GM18502 (cell line): Measurements from ENCODE around the gene CREB5.

ENCODE experiments used
- ATAC-seq: cut with Tn5 transposase; IDR thresholded peaks from one replicate; pipeline ENCODE4 v1.9.1; 2021; ENCODE audit warnings: mild to moderate bottlenecking; ENCODE audit not compliant: unreplicated experiment, poor library complexity

The CREB5 gene

GRCh38 chr7:28433039-28433438 lies 20.7 kb downstream of the CREB5 start:
- ATAC-seq: no peak

- ATAC-seq: no peak
Measured at GRCh38 chr7:28433699-28434219, 21.4 kb downstream of the CREB5 start.

GRCh38 chr7:28434510-28434909 lies 22.2 kb downstream of the CREB5 start:
- no peak for ATAC-seq

GRCh38 chr7:28435152-28435551 lies 22.8 kb downstream of the CREB5 start:
- no peak for ATAC-seq

- no peak for ATAC-seq
Measured at GRCh38 chr7:28435732-28436378, 23.5 kb downstream of the CREB5 start.

- ATAC-seq: no peak
Measured at GRCh38 chr7:28440055-28440601, 27.8 kb downstream of the CREB5 start.

GRCh38 chr7:28442540-28443420 lies 30.5 kb downstream of the CREB5 start:
- no peak for ATAC-seq

GRCh38 chr7:28446131-28446530 lies 33.8 kb downstream of the CREB5 start:
- ATAC-seq: no peak

- no peak for ATAC-seq
Measured at GRCh38 chr7:28447071-28447470, 34.8 kb downstream of the CREB5 start.

- no peak for ATAC-seq
Measured at GRCh38 chr7:28448708-28449107, 36.4 kb downstream of the CREB5 start.

- no peak for ATAC-seq
Measured at GRCh38 chr7:28452681-28453080, 40.4 kb downstream of the CREB5 start.

GRCh38 chr7:28455486-28455885 lies 43.2 kb downstream of the CREB5 start:
- no peak for ATAC-seq

GRCh38 chr7:28456044-28456443 lies 43.7 kb downstream of the CREB5 start:
- no peak for ATAC-seq

GRCh38 chr7:28458732-28459131 lies 46.4 kb downstream of the CREB5 start:
- ATAC-seq: no peak

- ATAC-seq: no peak
Measured at GRCh38 chr7:28459306-28459705, 47.0 kb downstream of the CREB5 start.

- no peak for ATAC-seq
Measured at GRCh38 chr7:28465697-28466096, 53.4 kb downstream of the CREB5 start.

GRCh38 chr7:28466341-28466740 lies 54.0 kb downstream of the CREB5 start:
- ATAC-seq: no peak

GRCh38 chr7:28466885-28467284 lies 54.6 kb downstream of the CREB5 start:
- ATAC-seq: no peak

- ATAC-seq: no peak
Measured at GRCh38 chr7:28469562-28469961, 57.2 kb downstream of the CREB5 start.

- no peak for ATAC-seq
Measured at GRCh38 chr7:28470344-28470743, 58.0 kb downstream of the CREB5 start.

- ATAC-seq: no peak
Measured at GRCh38 chr7:28472332-28472731, 60.0 kb downstream of the CREB5 start.
